H1 (cell line): Measurements from ENCODE around the gene ACTL7A. TPM values are rescaled to one million over a fixed set of nuclear protein-coding genes. Genes with fewer than 3 reads are reported as not detected.

Experiments used
- ASH2L ChIP-seq: fragments of 200-600, 300-600 bp; sonication (generic); IDR thresholded peaks from one replicate; pipeline ENCODE4 v1.7.1; 2017; ENCODE audit warnings: low read length
- CHD1 ChIP-seq: IDR thresholded peaks from 2 replicates; pipeline ENCODE4 v1.6.1; 2012; ENCODE audit warnings: low read depth, low read length, improper control_type of control experiment
- EGR1 ChIP-seq: IDR thresholded peaks from 2 replicates; pipeline ENCODE4 v1.6.1; 2011; ENCODE audit warnings: low read depth, low read length, borderline replicate concordance
- JUN ChIP-seq: IDR thresholded peaks from 2 replicates; pipeline ENCODE4 v1.6.1; 2011; ENCODE audit warnings: low read depth, mild to moderate bottlenecking, improper control_type of control experiment, low read length
- NRF1 ChIP-seq: IDR thresholded peaks from 2 replicates; pipeline ENCODE4 v1.6.1; 2011; ENCODE audit warnings: mild to moderate bottlenecking, low read depth, low read length, improper control_type of control experiment
- PHF8 ChIP-seq: fragments of 200-600 bp; sonication (generic); conservative IDR thresholded peaks from 2 replicates; pipeline ENCODE4 v1.7.1; 2012; ENCODE audit warnings: low read depth, mild to moderate bottlenecking, inconsistent platforms, low read length, moderate library complexity
- POU5F1 ChIP-seq: IDR thresholded peaks from 2 replicates; pipeline ENCODE4 v1.6.1; 2011; ENCODE audit warnings: low read depth, mild to moderate bottlenecking, low read length, moderate library complexity
- polyA plus RNA-seq, 7 experiments: library from polyadenylated mRNA; depleted of rRNA in 3 of 7; stranded (reverse) in 5 of 7; unstranded in 2 of 7; fragments of >200 nt in 5 of 7; fragments of 200-250 nt in 2 of 7; gene quantifications; 1 replicate in 5 of 7; 2 replicates in 1 of 7; 4 replicates in 1 of 7; pipeline versions ENCODE4 v1.2.1 to v1.2.3, GENCODE V29; 2011 to 2013; ENCODE audit warnings: missing spikeins in 2 of 7, mixed read lengths in 2 of 7
- total RNA-seq: library from RNA; stranded (reverse); fragmentation: NEBNext Ultra II Directional; extraction: Animal tissue kit (Norgen Biotek cat#: 25700); gene quantifications from 2 replicates; pipeline ENCODE4 v1.2.1, GENCODE V29; 2021
- TF ChIP-seq, protein P1 (sequence below): fragments of 300-600 bp; sonication (generic); IDR thresholded peaks from 2 replicates; pipeline ENCODE4 v1.7.1; 2012; ENCODE audit warnings: low read length, moderate library complexity, mild to moderate bottlenecking, inconsistent platforms; ENCODE audit not compliant: insufficient replicate concordance
- TF ChIP-seq, protein P2 (sequence below), 3 experiments: IDR thresholded peaks; 1 replicate in 2 of 3; 2 replicates in 1 of 3; pipeline versions ENCODE4 v1.5.1 to v1.6.1; 2011; ENCODE audit warnings: low read length in 3 of 3, mild to moderate bottlenecking in 3 of 3, inconsistent platforms in 2 of 3, low read depth in 1 of 3, moderate library complexity in 1 of 3; ENCODE audit not compliant: insufficient read depth in 1 of 3; ENCODE audit errors: control extremely low read depth in 1 of 3
- TF ChIP-seq, protein P3 (sequence below): IDR thresholded peaks from 2 replicates; pipeline ENCODE4 v1.6.1; 2012; ENCODE audit warnings: inconsistent platforms

The ACTL7A gene
- total and polyA plus RNA-seq, 2 of the 8 experiments (the other 6 are each of a cell fraction or from before 2014, with no cell fraction given) = not detected

DNA sequence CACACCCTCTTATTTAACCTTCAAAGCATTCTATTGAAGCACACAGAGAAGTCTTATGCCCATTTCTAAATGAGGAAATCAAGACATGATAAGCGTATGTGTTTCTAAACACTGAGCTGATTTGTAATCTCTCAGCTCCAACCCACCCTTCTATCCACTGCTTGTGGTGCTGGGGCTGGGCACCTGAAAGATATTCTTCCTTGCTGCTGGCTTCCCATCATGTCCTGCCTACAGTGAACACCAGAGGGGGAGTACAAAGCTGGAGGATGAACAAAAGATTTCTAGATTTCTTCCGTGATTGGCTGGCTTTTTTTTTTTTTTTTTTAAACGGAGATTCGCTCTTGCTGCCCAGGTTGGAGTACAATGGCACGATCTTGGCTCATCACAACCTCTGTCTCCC is 14.4 kb downstream of the ACTL7A start (continued):
- TF ChIP-seq, protein P1, sequence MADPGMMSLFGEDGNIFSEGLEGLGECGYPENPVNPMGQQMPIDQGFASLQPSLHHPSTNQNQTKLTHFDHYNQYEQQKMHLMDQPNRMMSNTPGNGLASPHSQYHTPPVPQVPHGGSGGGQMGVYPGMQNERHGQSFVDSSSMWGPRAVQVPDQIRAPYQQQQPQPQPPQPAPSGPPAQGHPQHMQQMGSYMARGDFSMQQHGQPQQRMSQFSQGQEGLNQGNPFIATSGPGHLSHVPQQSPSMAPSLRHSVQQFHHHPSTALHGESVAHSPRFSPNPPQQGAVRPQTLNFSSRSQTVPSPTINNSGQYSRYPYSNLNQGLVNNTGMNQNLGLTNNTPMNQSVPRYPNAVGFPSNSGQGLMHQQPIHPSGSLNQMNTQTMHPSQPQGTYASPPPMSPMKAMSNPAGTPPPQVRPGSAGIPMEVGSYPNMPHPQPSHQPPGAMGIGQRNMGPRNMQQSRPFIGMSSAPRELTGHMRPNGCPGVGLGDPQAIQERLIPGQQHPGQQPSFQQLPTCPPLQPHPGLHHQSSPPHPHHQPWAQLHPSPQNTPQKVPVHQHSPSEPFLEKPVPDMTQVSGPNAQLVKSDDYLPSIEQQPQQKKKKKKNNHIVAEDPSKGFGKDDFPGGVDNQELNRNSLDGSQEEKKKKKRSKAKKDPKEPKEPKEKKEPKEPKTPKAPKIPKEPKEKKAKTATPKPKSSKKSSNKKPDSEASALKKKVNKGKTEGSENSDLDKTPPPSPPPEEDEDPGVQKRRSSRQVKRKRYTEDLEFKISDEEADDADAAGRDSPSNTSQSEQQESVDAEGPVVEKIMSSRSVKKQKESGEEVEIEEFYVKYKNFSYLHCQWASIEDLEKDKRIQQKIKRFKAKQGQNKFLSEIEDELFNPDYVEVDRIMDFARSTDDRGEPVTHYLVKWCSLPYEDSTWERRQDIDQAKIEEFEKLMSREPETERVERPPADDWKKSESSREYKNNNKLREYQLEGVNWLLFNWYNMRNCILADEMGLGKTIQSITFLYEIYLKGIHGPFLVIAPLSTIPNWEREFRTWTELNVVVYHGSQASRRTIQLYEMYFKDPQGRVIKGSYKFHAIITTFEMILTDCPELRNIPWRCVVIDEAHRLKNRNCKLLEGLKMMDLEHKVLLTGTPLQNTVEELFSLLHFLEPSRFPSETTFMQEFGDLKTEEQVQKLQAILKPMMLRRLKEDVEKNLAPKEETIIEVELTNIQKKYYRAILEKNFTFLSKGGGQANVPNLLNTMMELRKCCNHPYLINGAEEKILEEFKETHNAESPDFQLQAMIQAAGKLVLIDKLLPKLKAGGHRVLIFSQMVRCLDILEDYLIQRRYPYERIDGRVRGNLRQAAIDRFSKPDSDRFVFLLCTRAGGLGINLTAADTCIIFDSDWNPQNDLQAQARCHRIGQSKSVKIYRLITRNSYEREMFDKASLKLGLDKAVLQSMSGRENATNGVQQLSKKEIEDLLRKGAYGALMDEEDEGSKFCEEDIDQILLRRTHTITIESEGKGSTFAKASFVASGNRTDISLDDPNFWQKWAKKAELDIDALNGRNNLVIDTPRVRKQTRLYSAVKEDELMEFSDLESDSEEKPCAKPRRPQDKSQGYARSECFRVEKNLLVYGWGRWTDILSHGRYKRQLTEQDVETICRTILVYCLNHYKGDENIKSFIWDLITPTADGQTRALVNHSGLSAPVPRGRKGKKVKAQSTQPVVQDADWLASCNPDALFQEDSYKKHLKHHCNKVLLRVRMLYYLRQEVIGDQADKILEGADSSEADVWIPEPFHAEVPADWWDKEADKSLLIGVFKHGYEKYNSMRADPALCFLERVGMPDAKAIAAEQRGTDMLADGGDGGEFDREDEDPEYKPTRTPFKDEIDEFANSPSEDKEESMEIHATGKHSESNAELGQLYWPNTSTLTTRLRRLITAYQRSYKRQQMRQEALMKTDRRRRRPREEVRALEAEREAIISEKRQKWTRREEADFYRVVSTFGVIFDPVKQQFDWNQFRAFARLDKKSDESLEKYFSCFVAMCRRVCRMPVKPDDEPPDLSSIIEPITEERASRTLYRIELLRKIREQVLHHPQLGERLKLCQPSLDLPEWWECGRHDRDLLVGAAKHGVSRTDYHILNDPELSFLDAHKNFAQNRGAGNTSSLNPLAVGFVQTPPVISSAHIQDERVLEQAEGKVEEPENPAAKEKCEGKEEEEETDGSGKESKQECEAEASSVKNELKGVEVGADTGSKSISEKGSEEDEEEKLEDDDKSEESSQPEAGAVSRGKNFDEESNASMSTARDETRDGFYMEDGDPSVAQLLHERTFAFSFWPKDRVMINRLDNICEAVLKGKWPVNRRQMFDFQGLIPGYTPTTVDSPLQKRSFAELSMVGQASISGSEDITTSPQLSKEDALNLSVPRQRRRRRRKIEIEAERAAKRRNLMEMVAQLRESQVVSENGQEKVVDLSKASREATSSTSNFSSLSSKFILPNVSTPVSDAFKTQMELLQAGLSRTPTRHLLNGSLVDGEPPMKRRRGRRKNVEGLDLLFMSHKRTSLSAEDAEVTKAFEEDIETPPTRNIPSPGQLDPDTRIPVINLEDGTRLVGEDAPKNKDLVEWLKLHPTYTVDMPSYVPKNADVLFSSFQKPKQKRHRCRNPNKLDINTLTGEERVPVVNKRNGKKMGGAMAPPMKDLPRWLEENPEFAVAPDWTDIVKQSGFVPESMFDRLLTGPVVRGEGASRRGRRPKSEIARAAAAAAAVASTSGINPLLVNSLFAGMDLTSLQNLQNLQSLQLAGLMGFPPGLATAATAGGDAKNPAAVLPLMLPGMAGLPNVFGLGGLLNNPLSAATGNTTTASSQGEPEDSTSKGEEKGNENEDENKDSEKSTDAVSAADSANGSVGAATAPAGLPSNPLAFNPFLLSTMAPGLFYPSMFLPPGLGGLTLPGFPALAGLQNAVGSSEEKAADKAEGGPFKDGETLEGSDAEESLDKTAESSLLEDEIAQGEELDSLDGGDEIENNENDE = no peak
- TF ChIP-seq, protein P2, sequence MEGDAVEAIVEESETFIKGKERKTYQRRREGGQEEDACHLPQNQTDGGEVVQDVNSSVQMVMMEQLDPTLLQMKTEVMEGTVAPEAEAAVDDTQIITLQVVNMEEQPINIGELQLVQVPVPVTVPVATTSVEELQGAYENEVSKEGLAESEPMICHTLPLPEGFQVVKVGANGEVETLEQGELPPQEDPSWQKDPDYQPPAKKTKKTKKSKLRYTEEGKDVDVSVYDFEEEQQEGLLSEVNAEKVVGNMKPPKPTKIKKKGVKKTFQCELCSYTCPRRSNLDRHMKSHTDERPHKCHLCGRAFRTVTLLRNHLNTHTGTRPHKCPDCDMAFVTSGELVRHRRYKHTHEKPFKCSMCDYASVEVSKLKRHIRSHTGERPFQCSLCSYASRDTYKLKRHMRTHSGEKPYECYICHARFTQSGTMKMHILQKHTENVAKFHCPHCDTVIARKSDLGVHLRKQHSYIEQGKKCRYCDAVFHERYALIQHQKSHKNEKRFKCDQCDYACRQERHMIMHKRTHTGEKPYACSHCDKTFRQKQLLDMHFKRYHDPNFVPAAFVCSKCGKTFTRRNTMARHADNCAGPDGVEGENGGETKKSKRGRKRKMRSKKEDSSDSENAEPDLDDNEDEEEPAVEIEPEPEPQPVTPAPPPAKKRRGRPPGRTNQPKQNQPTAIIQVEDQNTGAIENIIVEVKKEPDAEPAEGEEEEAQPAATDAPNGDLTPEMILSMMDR (IDR thresholded peaks at IDR 0.05; ENCODE audit: control extremely low read depth in 1 of 3, insufficient read depth in 1 of 3, low read depth in 1 of 3, low read length in 3 of 3) = no peak
- TF ChIP-seq EGR1 (no peak), PHF8 (no peak), NRF1 (no peak), JUN (no peak), CHD1 (no peak), ASH2L (no peak), POU5F1 (no peak)
- TF ChIP-seq, protein P3, sequence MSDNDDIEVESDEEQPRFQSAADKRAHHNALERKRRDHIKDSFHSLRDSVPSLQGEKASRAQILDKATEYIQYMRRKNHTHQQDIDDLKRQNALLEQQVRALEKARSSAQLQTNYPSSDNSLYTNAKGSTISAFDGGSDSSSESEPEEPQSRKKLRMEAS = no peak
